HEK293 (cell line): ENCODE data around the gene CYP2A6.

ENCODE experiments used
- CTCF ChIP-seq: fragments of 450-650 bp; formaldehyde crosslinking; IDR thresholded peaks from 2 replicates; pipeline ENCODE4 v1.5.1; 2016; ENCODE audit warnings: missing biosample characterization, missing genetic modification characterization
- MEIS1 ChIP-seq: sonication (generic); formaldehyde crosslinking; IDR thresholded peaks from 2 replicates; pipeline ENCODE4 v1.8.1; 2022; ENCODE audit warnings: missing genetic modification reagents, mild to moderate bottlenecking, borderline replicate concordance
- OVOL3 ChIP-seq: fragments of 450-650 bp; formaldehyde crosslinking; IDR thresholded peaks from 2 replicates; pipeline ENCODE4 v1.5.1; 2016; ENCODE audit warnings: missing biosample characterization, missing genetic modification characterization
- PRDM6 ChIP-seq: fragments of 450-650 bp; formaldehyde crosslinking; IDR thresholded peaks from 2 replicates; pipeline ENCODE4 v1.5.1; 2017; ENCODE audit warnings: missing biosample characterization, missing genetic modification characterization
- SP2 ChIP-seq: fragments of 450-650 bp; formaldehyde crosslinking; IDR thresholded peaks from 2 replicates; pipeline ENCODE4 v1.5.1; 2016; ENCODE audit warnings: missing biosample characterization, missing genetic modification characterization
- SP3 ChIP-seq: fragments of 450-650 bp; formaldehyde crosslinking; IDR thresholded peaks from 2 replicates; pipeline ENCODE4 v1.5.1; 2016; ENCODE audit warnings: missing biosample characterization, missing genetic modification characterization
- YY2 ChIP-seq: fragments of 450-650 bp; formaldehyde crosslinking; IDR thresholded peaks from 2 replicates; pipeline ENCODE4 v1.5.1; 2016; ENCODE audit warnings: missing biosample characterization, missing genetic modification characterization
- ZBTB11 ChIP-seq: fragments of 450-650 bp; formaldehyde crosslinking; conservative IDR thresholded peaks from 2 replicates; pipeline ENCODE4 v1.5.1; 2016; ENCODE audit warnings: low read depth, missing biosample characterization, missing genetic modification characterization
- ZFP41 ChIP-seq: fragments of 450-650 bp; formaldehyde crosslinking; IDR thresholded peaks from 2 replicates; pipeline ENCODE4 v1.5.1; 2016; ENCODE audit warnings: missing biosample characterization, missing genetic modification characterization, borderline replicate concordance
- ZNF132 ChIP-seq: fragments of 450-650 bp; formaldehyde crosslinking; IDR thresholded peaks from 2 replicates; pipeline ENCODE4 v1.5.1; 2017; ENCODE audit warnings: missing biosample characterization, missing genetic modification characterization, borderline replicate concordance
- ZNF157 ChIP-seq: fragments of 450-650 bp; formaldehyde crosslinking; IDR thresholded peaks from 2 replicates; pipeline ENCODE4 v1.5.1; 2016; ENCODE audit warnings: missing biosample characterization, missing genetic modification characterization
- ZNF16 ChIP-seq: fragments of 450-650 bp; formaldehyde crosslinking; IDR thresholded peaks from 2 replicates; pipeline ENCODE4 v1.5.1; 2016; ENCODE audit warnings: low read depth, missing biosample characterization, missing genetic modification characterization
- ZNF2 ChIP-seq: fragments of 450-650 bp; formaldehyde crosslinking; IDR thresholded peaks from 2 replicates; pipeline ENCODE4 v1.5.1; 2016; ENCODE audit warnings: missing biosample characterization, missing genetic modification characterization
- ZNF274 ChIP-seq, 2 experiments: fragments of 200-500 bp in 1 of 2; fragments of 450-650 bp in 1 of 2; sonication (Bioruptor generic) in 1 of 2; formaldehyde crosslinking in 1 of 2; IDR thresholded peaks; 2 replicates each; pipeline versions ENCODE4 v1.5.1 to v1.6.1; 2014 to 2016; ENCODE audit warnings: borderline replicate concordance in 1 of 2, inconsistent platforms in 1 of 2, low read length in 1 of 2, missing biosample characterization in 1 of 2, missing genetic modification characterization in 1 of 2
- ZNF280D ChIP-seq: fragments of 450-650 bp; formaldehyde crosslinking; IDR thresholded peaks from 2 replicates; pipeline ENCODE4 v1.5.1; 2016; ENCODE audit warnings: missing biosample characterization, missing genetic modification characterization
- ZNF433 ChIP-seq: fragments of 450-650 bp; formaldehyde crosslinking; IDR thresholded peaks from 2 replicates; pipeline ENCODE4 v1.5.1; 2016; ENCODE audit warnings: missing biosample characterization, missing genetic modification characterization, low read depth
- ZNF488 ChIP-seq: fragments of 450-650 bp; formaldehyde crosslinking; IDR thresholded peaks from 2 replicates; pipeline ENCODE4 v1.5.1; 2016; ENCODE audit warnings: missing biosample characterization, missing genetic modification characterization
- ZNF600 ChIP-seq: fragments of 450-650 bp; formaldehyde crosslinking; IDR thresholded peaks from 2 replicates; pipeline ENCODE4 v1.5.1; 2016; ENCODE audit warnings: missing biosample characterization, missing genetic modification characterization
- ZNF654 ChIP-seq: fragments of 450-650 bp; formaldehyde crosslinking; IDR thresholded peaks from 2 replicates; pipeline ENCODE4 v1.5.1; 2016; ENCODE audit warnings: low read depth, missing biosample characterization, missing genetic modification characterization
- ZNF670 ChIP-seq: fragments of 450-650 bp; formaldehyde crosslinking; IDR thresholded peaks from 2 replicates; pipeline ENCODE4 v1.5.1; 2016; ENCODE audit warnings: missing biosample characterization, missing genetic modification characterization, low read depth
- ZNF692 ChIP-seq: fragments of 450-650 bp; formaldehyde crosslinking; IDR thresholded peaks from 2 replicates; pipeline ENCODE4 v1.5.1; 2016; ENCODE audit warnings: missing biosample characterization, missing genetic modification characterization
- ZNF76 ChIP-seq: fragments of 450-650 bp; formaldehyde crosslinking; IDR thresholded peaks from 2 replicates; pipeline ENCODE4; 2016; ENCODE audit warnings: low read depth, missing biosample characterization, missing genetic modification characterization, borderline replicate concordance
- ZSCAN18 ChIP-seq: fragments of 450-650 bp; formaldehyde crosslinking; IDR thresholded peaks from 2 replicates; pipeline ENCODE4 v1.5.1; 2016; ENCODE audit warnings: missing biosample characterization, missing genetic modification characterization

Gene CYP2A6

GRCh38 chr19:40798683-40799557 lies 51.3 kb downstream of the CYP2A6 start, which contains the start of gene EGLN2 (continued):
- TF ChIP-seq ZNF280D (no peak), ZNF76 (no peak), CTCF (no peak), ZNF488 (tag by site-specific recombination) (no peak), OVOL3 (tag by site-specific recombination) (no peak), ZNF274 (IDR thresholded peaks at IDR 0.05; ENCODE audit: low read length) (no peak), ZNF274 (tag by site-specific recombination; IDR thresholded peaks at IDR 0.05; ENCODE audit: borderline replicate concordance) (no peak), ZBTB11 (tag by site-specific recombination) (no peak), ZNF132 (tag by site-specific recombination) (no peak), SP3 (peak; percentile 99), PRDM6 (tag by site-specific recombination) (no peak), SP2 (tag by site-specific recombination) (peak; percentile 98), ZNF654 (no peak), ZFP41 (tag by site-specific recombination) (no peak), YY2 (tag by site-specific recombination) (no peak), ZNF157 (tag by site-specific recombination) (no peak), ZNF2 (tag by site-specific recombination) (no peak), ZSCAN18 (no peak), MEIS1 (CRISPR knock-in tag) (no peak), ZNF600 (tag by site-specific recombination) (0 out of 2 replicates have a peak, but pooled peaks have one; percentile 16), ZNF670 (no peak), ZNF692 (tag by site-specific recombination) (no peak; the same call in 1 of the 2 replicates), ZNF433 (tag by site-specific recombination) (no peak), ZNF16 (tag by site-specific recombination) (no peak)
